ENCODE measurements around the gene FAM13A.

The FAM13A gene

GRCh38 chr4:88780389-88780788 lies 276.6 kb downstream of the FAM13A start:
- peak overlapping the region; percentile 2; the same call in 1 of the 2 replicates for H3K27ac ChIP-seq
- TF ChIP-seq CTCF (conservative IDR thresholded peaks at IDR 0.05) = no peak

GRCh38 chr4:88779431-88779830 lies 277.6 kb downstream of the FAM13A start:
- no peak for TF ChIP-seq CTCF (conservative IDR thresholded peaks at IDR 0.05)
- H3K27ac ChIP-seq = no peak overlapping the region; the same call in 1 of the 2 replicates

GRCh38 chr4:88775529-88775928 lies 281.5 kb downstream of the FAM13A start:
- no peak overlapping the region for H3K27ac ChIP-seq
- TF ChIP-seq CTCF (conservative IDR thresholded peaks at IDR 0.05) = no peak

GRCh38 chr4:88775026-88775425 lies 282.0 kb downstream of the FAM13A start:
- no peak overlapping the region for H3K27ac ChIP-seq
- no peak for TF ChIP-seq CTCF (conservative IDR thresholded peaks at IDR 0.05)

GRCh38 chr4:88771883-88772450 lies 285.0 kb downstream of the FAM13A start:
- H3K27ac ChIP-seq = peak overlapping the region; percentile 73
- no peak for TF ChIP-seq CTCF (conservative IDR thresholded peaks at IDR 0.05)

- H3K27ac ChIP-seq = no peak overlapping the region
- TF ChIP-seq CTCF (conservative IDR thresholded peaks at IDR 0.05) = no peak
These were observed 291.3 kb downstream of the FAM13A start for GRCh38 chr4:88765729-88766128.

GRCh38 chr4:88763075-88763474 lies 293.9 kb downstream of the FAM13A start:
- no peak overlapping the region for H3K27ac ChIP-seq
- TF ChIP-seq CTCF (conservative IDR thresholded peaks at IDR 0.05) = no peak
